Lower leg skin (tissue), 4 donors: Measurements from ENCODE around the gene ZBTB40. TPM values are rescaled to one million over a fixed set of nuclear protein-coding genes. Genes with fewer than 3 reads are reported as not detected.

Source experiments
- DNase-seq, 2 donors: peaks; one replicate each; pipeline ENCODE4 v3.0.0-alpha.2; 2019; ENCODE audit warnings: low spot score in 2 of 2
- H3K4me3 ChIP-seq: fragments of 200-600 bp; sonication (generic); 2 replicates; pipeline ENCODE4 v1.5.1; 2017; ENCODE audit warnings: mild to moderate bottlenecking, low read depth; ENCODE audit not compliant: poor library complexity, severe bottlenecking
- CTCF ChIP-seq, 3 donors: fragments of 450-650 bp; IDR thresholded peaks; one replicate each; pipeline ENCODE4 v1.5.1; 2016; ENCODE audit warnings: antibody characterized with exemption in 3 of 3, mild to moderate bottlenecking in 3 of 3, moderate library complexity in 2 of 3
- POLR2A ChIP-seq, 2 donors: fragments of 450-650 bp; IDR thresholded peaks; one replicate each; pipeline ENCODE4 v1.6.1; 2016 to 2017; ENCODE audit warnings: antibody characterized with exemption in 2 of 2, mild to moderate bottlenecking in 1 of 2, moderate library complexity in 1 of 2
- WGBS, 2 donors: methylation state at CpG; one replicate each; pipeline ENCODE4 v1.1.5; 2018; 5-methylcytosine and 5-hydroxymethylcytosine counted together
- intact Hi-C: fragments of 100-400 bp; cut with DNase I; formaldehyde crosslinking; loops from one replicate; pipeline ENCODE4 v1.15.0; 2023; ENCODE audit warnings: low total_unique reads
- total RNA-seq, 4 donors: library from RNA; depleted of rRNA; stranded (reverse); fragments of >200 nt; gene quantifications; one replicate each; pipeline ENCODE4 v1.1.0, GENCODE V29; 2016

ZBTB40 gene
- total RNA-seq, 4 donors from 2014 or later, result 7.5 to 13.3 (median 12.4) TPM

GRCh38 chr1:22436948-22437347, 14.7 kb upstream of the ZBTB40 start:
- TF ChIP-seq CTCF (IDR thresholded peaks at IDR 0.05) (no peak), POLR2A (IDR thresholded peaks at IDR 0.05) (no peak)
- WGBS, 2 donors, result 63 to 72% methylated on average over 2 of the region's 2 CpGs
- H3K4me3 ChIP-seq, result no peak overlapping the region
- intact Hi-C loops, result no loop called here
- no peak for DNase-seq

GRCh38 chr1:22437573-22437972, 14.1 kb upstream of the ZBTB40 start:
- intact Hi-C loops, result no loop called here
- WGBS, 2 donors, result 90 to 92% methylated on average over 13 of the region's 13 CpGs
- no peak overlapping the region for H3K4me3 ChIP-seq
- no peak for TF ChIP-seq CTCF (IDR thresholded peaks at IDR 0.05)
- TF ChIP-seq POLR2A (IDR thresholded peaks at IDR 0.05), result no peak
- no peak for DNase-seq

GRCh38 chr1:22440582-22440981, 11.1 kb upstream of the ZBTB40 start:
- no peak for TF ChIP-seq CTCF (IDR thresholded peaks at IDR 0.05)
- no peak for TF ChIP-seq POLR2A (IDR thresholded peaks at IDR 0.05)
- intact Hi-C loops, result no loop called here
- DNase-seq, result no peak
- no peak overlapping the region for H3K4me3 ChIP-seq

GRCh38 chr1:22442212-22442894, 9.3 kb upstream of the ZBTB40 start:
- no peak for TF ChIP-seq CTCF (IDR thresholded peaks at IDR 0.05)
- TF ChIP-seq POLR2A (IDR thresholded peaks at IDR 0.05), result no peak
- H3K4me3 ChIP-seq, result no peak overlapping the region
- 47 to 53% methylated on average over 5 of the region's 5 CpGs for WGBS, 2 donors
- intact Hi-C loops, result no loop called here
- DNase-seq, result no peak

GRCh38 chr1:22443332-22443731, 8.3 kb upstream of the ZBTB40 start:
- DNase-seq, result no peak
- 59 to 61% methylated on average over 4 of the region's 4 CpGs for WGBS, 2 donors
- intact Hi-C loops, result no loop called here
- no peak overlapping the region for H3K4me3 ChIP-seq
- TF ChIP-seq CTCF (IDR thresholded peaks at IDR 0.05) (no peak), POLR2A (IDR thresholded peaks at IDR 0.05) (no peak)

GRCh38 chr1:22444856-22445255, 6.8 kb upstream of the ZBTB40 start:
- TF ChIP-seq POLR2A (IDR thresholded peaks at IDR 0.05) (no peak), CTCF (IDR thresholded peaks at IDR 0.05) (no peak)
- no peak for DNase-seq
- intact Hi-C loops, result no loop called here
- WGBS, 2 donors, result 92 to 94% methylated on average over 2 of the region's 2 CpGs
- no peak overlapping the region for H3K4me3 ChIP-seq
